ENCODE data around the gene MAMDC4. TPM values are rescaled to one million over a fixed set of nuclear protein-coding genes. Genes with fewer than 3 reads are reported as not detected.

The MAMDC4 gene
- total RNA-seq, 2 donors from 2014 or later, result 6.8 to 15.4 TPM

GRCh38 chr9:136854842-136855460, 2.8 kb downstream of the MAMDC4 start:
- Mint-ChIP-seq H3K9me3 (no peaks in the 10 kb centered on the region), H3K36me3 (ENCODE audit: low read depth) (no peaks in the 10 kb centered on the region), H3K4me1 (no peaks in the 10 kb centered on the region), H3K27ac (no peak overlapping the region), H3K27me3 (ENCODE audit: insufficient read depth) (no peaks in the 10 kb centered on the region), H3K4me3 (no peak overlapping the region)
- no peak for TF ChIP-seq CTCF (conservative IDR thresholded peaks at IDR 0.05)
- H3K36me3 ChIP-seq (ENCODE audit: control insufficient read depth, insufficient read depth, low read length), result peaks cover 10% of the 10 kb centered on the region
- H3K4me3 ChIP-seq (ENCODE audit: low read length), result no peak overlapping the region
- H3K4me1 ChIP-seq (ENCODE audit: control insufficient read depth, insufficient read depth, low read length), result peaks cover 6% of the 10 kb centered on the region
- no peaks in the 10 kb centered on the region for H3K27me3 ChIP-seq (ENCODE audit: control insufficient read depth, insufficient read depth, low read length, poor library complexity, severe bottlenecking)
- no peaks in the 10 kb centered on the region for H3K9me3 ChIP-seq (ENCODE audit: control insufficient read depth, low read length)
- 91 to 95% methylated on average over 12 to 23 of the region's 23 CpGs for WGBS, 2 experiments (ENCODE audit: insufficient coverage in 1 of 2, insufficient read length in 1 of 2)
- DNase-seq, result no peak
- H3K27ac ChIP-seq (ENCODE audit: low read depth, low read length), result no peak overlapping the region
- no peak overlapping the region for H3K9ac ChIP-seq (ENCODE audit: extremely low read depth, low read length, poor library complexity, severe bottlenecking)

GRCh38 chr9:136855461-136856078, 3.4 kb downstream of the MAMDC4 start:
- Mint-ChIP-seq H3K27ac (no peak overlapping the region), H3K4me1 (no peaks in the 10 kb centered on the region), H3K36me3 (ENCODE audit: low read depth) (no peaks in the 10 kb centered on the region), H3K4me3 (no peak overlapping the region), H3K27me3 (ENCODE audit: insufficient read depth) (no peaks in the 10 kb centered on the region), H3K9me3 (no peaks in the 10 kb centered on the region)
- WGBS, 2 experiments (ENCODE audit: insufficient coverage in 1 of 2, insufficient read length in 1 of 2), result 94% methylated on average over 14 to 26 of the region's 26 CpGs
- DNase-seq, result peak; percentile 51
- no peak overlapping the region for H3K4me3 ChIP-seq (ENCODE audit: low read length)
- TF ChIP-seq CTCF (conservative IDR thresholded peaks at IDR 0.05), result no peak
- no peak overlapping the region for H3K9ac ChIP-seq (ENCODE audit: extremely low read depth, low read length, poor library complexity, severe bottlenecking)
- H3K27me3 ChIP-seq (ENCODE audit: control insufficient read depth, insufficient read depth, low read length, poor library complexity, severe bottlenecking), result no peaks in the 10 kb centered on the region
- H3K9me3 ChIP-seq (ENCODE audit: control insufficient read depth, low read length), result no peaks in the 10 kb centered on the region
- H3K27ac ChIP-seq (ENCODE audit: low read depth, low read length), result no peak overlapping the region
- peaks cover 10% of the 10 kb centered on the region for H3K36me3 ChIP-seq (ENCODE audit: control insufficient read depth, insufficient read depth, low read length)
- H3K4me1 ChIP-seq (ENCODE audit: control insufficient read depth, insufficient read depth, low read length), result no peaks in the 10 kb centered on the region

GRCh38 chr9:136856079-136856476, 3.9 kb downstream of the MAMDC4 start:
- no peak overlapping the region for H3K4me3 ChIP-seq (ENCODE audit: low read length)
- Mint-ChIP-seq H3K4me1 (no peaks in the 10 kb centered on the region), H3K27me3 (ENCODE audit: insufficient read depth) (no peaks in the 10 kb centered on the region), H3K9me3 (no peaks in the 10 kb centered on the region), H3K4me3 (no peak overlapping the region), H3K27ac (no peak overlapping the region), H3K36me3 (ENCODE audit: low read depth) (no peaks in the 10 kb centered on the region)
- H3K9me3 ChIP-seq (ENCODE audit: control insufficient read depth, low read length), result no peaks in the 10 kb centered on the region
- H3K27me3 ChIP-seq (ENCODE audit: control insufficient read depth, insufficient read depth, low read length, poor library complexity, severe bottlenecking), result no peaks in the 10 kb centered on the region
- peak; percentile 41 for DNase-seq
- H3K27ac ChIP-seq (ENCODE audit: low read depth, low read length), result no peak overlapping the region
- 91 to 97% methylated on average over 6 to 15 of the region's 15 CpGs for WGBS, 2 experiments (ENCODE audit: insufficient coverage in 1 of 2, insufficient read length in 1 of 2)
- H3K4me1 ChIP-seq (ENCODE audit: control insufficient read depth, insufficient read depth, low read length), result no peaks in the 10 kb centered on the region
- H3K9ac ChIP-seq (ENCODE audit: extremely low read depth, low read length, poor library complexity, severe bottlenecking), result no peak overlapping the region
- H3K36me3 ChIP-seq (ENCODE audit: control insufficient read depth, insufficient read depth, low read length), result peaks cover 5% of the 10 kb centered on the region
- no peak for TF ChIP-seq CTCF (conservative IDR thresholded peaks at IDR 0.05)

Measured in endodermal cell (in vitro differentiated cells).